Activated T-cell treated with anti-CD3 and anti-CD28 coated beads for 48 hours (primary cell): Measurements from ENCODE around the gene SMC6.

Experiments
- DNase-seq: peaks from one replicate; pipeline ENCODE4 v3.0.0-alpha.2; 2020; ENCODE audit warnings: low read depth

Gene SMC6

DNA sequence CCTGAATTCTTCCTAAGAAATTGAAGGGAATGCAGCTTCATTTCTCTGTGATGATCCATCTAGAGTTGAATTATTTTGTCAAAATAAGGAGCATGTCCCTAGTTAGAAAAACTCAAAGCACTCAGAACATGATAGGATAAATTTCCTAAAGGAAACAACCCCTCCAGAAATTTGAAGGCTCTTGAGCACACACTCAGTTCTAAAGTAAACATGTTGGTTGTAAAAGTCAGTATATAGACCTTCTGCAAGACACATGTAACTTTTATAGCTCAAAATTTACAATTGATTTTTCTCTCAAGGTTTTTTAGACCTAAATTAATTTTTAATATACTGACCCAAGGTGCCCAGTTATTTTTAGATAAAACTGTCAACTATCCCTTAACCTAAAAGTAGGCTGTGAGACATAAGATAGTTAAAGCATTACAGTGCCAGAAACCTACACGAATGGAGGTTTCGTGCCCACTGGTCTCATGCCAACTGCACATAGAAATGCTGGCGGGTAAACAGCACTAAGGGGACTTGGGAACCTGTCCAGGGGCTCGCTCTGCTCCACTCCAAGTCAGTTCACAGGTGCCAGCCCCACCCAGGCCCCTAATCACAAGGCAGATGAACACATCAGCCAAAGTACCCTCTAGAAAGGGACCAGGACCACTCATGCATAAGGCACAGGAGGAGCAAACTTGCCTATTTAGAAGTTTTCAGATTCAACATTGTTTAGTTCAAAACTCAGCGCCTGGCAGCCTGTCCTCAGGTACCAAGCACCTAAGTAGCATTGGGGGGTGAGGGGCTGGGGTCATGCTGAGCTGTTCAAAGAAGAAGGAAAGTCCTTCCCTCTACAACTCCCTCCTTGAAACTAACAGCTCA lies 106.5 kb downstream of the SMC6 start:
- no peak for DNase-seq

DNA sequence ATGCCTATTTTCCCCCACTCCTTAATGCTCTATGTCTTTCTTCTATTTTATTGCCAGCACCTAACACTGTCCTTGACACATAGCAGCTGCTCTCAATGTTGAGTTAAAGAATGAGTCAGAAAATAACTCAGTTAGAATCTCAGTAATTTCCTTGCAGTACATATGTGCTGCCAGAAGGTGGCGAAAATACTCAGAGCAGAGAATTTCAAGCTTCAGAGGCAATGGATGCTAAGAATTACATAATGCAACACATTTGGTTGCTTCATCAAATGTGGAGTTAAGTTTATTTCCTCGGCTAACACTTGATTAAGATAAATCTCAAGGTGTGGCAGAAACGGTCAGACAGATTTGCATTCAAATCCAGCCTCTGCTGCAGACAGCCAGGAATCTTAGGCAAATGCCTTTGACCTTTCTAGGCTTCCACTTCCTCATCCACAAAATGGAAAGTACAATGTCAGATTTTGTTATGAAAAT lies 107.5 kb downstream of the SMC6 start:
- DNase-seq = peak; percentile 24

DNA sequence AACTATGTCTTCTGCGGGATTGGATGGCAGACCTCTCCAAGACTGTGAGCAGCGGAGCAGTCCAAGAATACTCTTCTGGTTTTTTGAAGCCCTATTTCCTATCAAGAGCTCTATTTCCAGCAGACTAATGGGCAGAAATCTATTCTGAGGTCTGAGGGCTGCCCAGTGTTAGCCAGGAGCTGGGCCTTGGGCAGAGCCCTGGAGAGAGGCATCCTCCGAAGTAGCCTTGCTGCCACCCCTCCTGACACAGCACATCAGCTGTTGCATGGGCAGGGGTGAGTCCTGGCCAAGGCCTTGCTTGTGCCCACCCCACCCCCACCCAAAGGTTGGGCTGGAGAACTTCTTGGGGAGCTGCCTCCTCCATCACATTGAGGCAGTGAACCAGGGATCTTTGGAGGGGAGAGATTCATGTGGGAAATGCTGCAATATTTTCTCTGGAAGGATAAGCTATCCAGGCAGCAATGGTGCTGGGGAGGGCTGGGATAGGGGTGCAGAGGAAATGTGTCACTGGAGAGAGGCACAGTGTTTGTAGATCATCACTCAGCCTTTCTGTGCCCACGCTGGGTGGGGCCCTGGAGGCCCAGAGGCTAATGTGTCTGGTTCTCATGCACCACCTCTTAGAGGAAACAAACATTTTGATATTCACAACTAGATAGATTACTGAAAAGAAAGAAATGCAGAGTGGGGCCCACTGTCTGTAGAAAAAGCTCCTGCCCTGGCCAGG lies 108.5 kb downstream of the SMC6 start:
- DNase-seq = no peak

DNA sequence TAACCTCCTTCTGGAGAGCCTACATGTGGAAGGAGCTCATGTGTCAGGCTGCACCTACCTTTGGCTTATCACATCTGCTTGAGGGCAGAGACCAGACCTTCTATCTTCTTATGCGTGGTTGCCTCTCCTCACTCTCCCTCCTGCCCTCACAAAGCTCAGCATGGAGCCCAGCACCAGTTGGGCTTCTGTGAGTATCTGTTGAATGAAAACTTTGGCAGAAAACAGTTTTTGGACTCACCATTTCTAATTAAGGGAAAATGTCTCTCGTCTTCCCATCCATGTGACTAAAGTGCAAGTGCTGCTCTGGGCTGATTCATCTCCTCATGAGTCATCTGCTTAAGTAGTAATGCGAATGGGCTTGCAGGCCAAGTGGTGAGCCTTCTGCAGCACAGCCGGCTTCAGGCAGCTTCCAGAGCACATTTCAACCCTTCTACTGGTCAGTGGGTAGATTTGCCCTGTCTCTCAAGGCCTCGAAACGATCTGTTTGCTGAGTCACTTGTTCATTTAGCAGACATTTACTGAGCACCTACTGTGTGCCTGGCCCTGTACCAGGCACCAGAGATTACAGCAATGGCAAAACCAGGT lies 110.5 kb downstream of the SMC6 start:
- DNase-seq = no peak

DNA sequence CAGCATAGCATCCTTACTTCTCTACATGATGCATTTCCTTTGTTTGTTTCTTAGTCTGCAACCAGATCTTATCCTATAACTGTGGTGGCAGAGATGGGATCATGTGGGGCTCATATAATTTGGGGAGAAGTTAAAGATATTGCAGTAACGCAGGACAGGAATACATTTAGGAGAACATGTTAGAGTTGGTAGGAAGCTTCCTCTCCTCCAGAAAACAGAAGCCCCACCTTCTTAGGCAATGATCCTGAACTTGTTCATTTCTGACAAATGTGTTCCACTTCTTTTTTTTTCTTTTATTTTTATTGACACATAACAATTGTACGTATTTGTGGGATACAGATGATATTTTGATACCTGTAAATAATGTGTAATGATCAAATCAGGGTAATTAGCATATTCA lies 113.2 kb downstream of the SMC6 start:
- DNase-seq = no peak

DNA sequence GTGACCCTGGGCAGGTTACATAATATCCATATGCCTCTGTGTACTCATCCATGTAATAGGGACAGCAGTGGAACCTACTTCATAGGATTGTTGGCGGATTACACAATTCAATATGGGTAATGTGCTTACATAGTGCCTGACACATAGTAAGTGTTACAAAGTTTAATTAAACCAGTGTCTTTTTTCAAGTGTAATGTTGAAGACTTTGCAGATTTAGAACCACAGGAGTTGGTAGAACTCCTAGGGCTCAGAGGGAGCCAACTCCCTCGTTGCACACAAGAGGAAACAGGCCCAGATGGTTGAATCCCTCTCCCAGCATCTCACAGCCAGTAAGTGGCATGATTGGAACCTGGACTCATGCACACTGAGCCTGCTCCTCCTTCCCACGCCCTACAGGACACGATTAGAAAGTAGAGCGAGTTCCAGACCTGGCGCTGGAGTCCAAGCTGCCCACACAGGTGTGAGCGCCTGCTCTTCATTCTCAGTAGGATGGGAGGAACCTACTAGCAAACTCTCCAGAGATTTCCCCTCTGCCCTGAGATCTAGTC lies 115.3 kb downstream of the SMC6 start:
- no peak for DNase-seq

DNA sequence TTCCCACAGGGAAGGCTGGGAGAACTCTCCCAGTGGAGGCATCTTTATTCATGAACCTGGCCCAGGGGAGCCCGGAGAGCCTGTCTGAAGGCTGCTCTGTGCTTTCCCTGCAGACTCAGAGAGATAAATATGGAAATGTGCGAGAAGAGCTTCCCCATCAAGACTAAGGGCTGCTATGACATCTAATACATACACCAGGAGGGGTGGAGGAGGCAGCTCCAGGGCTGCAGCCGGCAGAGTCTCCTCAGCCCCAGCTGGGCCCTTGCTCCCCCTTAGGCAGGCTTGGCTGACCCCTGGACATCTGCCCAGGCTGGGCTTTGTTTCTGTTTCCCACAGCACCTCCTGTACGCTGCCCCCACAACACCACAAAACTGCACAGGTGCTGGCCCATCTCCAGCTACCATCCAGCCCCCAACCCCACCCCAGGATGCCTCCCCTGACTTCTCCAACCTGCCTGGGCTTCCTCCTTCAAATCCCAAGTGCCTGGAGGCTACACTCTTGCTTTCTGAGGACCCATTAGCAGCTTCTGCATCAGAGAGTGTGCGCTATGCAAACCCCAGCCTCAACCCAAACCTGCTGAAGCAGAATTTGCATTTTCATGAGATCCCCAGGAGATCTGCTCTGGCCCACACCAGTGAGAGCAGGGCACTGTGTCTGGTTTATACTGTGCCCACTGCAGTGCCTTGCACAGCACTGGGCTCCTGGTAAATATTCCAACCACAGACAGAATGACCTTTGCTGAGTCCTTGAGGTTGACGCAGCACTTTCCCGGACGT lies 116.3 kb downstream of the SMC6 start:
- no peak for DNase-seq

DNA sequence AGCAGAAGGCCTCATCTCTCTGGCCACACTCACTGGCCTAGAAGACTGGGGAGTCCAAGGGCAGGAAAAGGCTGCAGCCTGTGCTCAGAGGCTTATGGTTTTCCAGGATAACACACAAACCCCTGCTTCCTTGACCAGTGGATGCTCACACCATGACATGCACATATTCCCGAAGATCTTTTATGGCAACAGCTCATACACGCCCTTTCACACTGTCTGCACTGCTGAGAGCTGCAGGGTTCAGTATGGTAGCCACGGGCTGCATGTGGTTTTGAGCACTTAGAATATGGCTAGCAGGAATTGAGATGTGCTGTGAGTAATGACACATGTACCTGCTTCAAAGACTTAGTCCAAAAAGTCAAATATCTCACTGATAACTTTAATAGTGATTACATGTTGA lies 117.4 kb downstream of the SMC6 start:
- no peak for DNase-seq

DNA sequence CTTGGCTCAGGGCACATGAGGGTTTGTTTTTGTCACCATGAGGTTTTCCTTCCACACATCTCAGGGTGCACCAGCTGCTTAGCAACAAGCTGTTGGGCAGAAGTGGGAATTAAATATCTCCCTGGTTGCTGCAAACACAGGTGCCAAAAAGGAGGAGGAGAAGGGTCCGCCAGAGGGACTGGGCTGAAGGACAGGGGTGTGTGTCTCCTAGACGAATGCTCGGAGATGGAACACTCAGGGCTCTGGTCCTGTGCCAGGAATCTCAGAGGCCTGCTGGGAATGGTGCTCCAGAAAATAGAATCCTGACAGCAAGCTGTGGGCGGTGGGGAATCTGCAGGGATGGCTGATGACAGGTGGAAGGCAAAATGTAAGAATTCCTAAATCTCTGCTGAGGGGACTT lies 118.6 kb downstream of the SMC6 start:
- DNase-seq = no peak

DNA sequence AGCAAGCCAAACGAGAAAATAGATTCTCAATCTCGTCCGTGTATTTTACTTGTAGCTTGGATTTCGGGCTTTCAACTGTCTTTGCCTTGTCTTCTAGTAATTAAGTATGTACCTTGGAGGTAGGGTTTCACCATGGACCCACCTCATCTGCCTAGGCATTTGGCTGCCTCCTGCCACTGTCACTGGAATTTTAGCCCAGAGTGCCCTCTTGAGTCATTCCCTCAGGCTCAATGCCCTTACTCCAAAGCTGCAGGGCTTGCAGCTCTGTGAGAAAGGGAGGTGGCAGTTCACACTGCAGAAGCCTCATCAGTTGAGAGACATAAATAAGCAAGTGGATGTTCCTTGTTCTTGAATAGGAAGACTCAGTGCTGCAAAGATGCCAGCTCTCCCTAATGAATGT lies 123.5 kb downstream of the SMC6 start:
- DNase-seq = no peak

DNA sequence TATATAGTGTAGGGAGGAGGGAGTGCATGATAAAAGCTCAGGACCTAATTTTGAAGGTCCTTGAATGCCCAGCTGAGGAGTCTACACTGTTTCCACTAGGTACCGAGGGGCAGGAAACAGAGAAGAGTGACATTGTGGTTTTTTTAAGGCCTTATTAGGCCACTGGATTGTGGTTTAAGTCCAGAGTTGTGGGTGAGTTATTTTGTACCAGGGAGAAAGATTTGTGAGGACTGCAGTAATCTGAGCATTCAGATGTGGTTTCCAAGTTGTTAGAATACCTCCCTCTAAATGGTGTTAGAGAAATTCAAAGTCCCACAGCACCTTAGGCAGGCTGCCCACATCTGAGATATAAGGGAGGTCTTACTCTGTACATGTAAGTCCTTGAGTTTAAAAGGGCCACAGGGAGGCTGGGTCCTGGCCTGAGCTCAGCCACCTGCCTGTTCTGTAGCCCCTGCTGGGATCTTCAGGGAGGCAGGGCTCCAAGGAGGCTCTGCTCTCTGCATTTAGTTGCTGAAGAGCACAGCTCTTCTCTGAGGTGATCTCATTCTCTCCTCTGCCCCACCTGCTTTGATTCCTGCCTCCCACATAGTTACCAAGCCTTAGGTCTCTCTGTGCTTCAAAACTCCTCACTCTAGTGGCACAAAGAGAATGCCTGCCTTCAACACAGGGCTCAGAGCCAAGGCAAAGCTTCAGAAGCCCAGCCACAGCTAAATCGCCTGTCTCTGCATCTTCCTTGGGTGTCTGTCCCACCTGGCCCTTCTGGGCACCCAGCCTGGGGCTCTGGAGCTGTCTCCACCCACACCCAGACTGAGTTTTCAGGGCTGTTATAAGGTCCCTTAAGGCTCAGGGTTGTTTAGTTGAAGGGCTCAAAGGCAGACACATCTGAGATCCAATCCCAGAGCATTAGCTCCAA lies 125.0 kb downstream of the SMC6 start:
- no peak for DNase-seq

DNA sequence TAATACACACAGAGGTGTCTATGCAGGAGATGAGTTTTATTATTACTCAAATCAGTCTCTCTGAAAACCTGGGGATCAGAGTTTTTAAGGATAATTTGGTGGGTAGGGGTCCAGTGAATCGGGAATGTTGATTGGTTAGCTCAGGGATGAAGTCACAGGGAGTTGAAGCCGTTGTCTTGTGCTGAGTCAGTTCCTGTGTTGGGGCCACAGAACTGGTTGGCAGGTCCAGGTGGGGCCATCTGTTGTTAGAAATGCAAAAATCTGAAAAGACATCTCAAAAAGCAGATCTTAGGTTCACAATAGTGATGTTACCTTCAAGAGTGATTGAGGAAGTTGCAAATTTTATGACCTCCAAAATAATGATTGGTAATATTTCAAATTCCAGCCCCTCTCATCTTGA lies 126.2 kb downstream of the SMC6 start:
- DNase-seq = no peak

DNA sequence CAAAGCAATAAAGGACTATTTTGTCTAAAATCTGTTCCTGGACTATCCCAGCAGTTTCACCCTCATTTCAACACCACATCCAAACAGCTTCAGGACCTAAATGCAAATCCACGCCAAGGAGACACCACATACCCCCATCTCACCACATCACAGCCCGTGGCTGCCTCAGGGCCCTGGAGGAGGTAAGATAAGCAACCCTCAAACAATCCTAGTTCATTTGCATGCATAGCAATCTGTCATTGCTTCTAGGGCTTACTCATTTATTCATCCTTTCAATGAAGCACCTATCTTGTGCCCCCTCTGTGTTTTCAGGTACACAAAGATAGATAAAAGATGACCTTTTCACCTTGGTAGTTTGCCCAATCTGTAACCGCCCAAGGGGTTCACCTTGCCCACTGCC lies 126.6 kb downstream of the SMC6 start:
- DNase-seq = no peak

DNA sequence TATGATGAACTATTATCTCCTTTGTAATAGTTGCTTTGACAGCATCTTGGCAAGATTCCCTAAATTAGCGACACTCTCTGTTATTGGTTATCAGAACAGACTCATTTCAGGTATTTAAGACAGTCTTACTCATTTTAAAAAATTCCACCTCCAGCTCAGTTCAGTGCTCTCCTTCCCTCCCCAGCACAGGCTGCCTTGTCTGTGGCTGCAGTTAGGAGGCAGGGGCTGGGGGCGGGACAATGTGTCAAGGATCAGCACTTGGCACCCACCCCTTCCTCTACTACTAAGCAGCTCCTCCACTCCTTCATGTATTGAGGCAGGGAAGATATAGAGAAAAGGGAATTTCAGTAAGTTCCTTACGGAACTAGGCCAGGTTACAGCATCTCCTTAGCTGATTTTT lies 128.2 kb downstream of the SMC6 start:
- no peak for DNase-seq

DNA sequence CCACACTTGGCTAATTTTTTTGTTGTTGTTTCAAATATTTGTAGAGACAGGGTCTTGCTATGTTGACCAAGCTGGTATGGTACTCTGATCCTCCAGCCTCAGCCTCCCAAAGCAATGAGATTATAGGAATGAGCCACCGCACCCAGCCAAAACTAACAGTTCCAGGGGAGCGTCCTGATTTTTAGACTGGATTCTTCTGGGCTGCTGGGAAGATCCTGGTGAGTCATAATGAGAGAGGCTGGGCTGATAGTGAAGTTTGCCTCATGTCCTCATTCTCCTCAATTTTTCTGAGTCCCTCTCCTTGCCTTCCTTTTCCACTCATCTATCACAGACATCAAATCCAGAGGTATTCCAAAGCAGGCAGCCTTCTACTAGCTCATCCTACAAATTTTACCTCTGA lies 131.8 kb downstream of the SMC6 start:
- no peak for DNase-seq

DNA sequence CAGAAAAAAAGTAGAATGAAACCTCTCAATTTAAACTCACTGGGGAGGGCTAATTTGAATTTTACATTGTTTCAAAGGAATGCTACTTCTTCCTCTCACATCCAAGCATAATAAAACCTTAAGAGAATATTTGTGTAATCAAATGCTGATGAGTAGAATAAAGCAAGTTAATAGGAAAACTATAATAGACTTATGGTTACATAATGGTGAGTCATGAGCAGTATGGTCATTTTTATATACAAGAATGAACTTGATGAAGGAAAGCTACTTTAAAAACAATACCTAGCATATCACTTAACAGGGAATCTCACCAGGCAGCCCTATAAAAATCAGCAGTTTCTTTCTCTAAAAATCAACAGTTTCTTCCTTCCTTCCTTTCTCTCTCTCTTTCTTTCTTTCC lies 132.8 kb downstream of the SMC6 start:
- DNase-seq = no peak

DNA sequence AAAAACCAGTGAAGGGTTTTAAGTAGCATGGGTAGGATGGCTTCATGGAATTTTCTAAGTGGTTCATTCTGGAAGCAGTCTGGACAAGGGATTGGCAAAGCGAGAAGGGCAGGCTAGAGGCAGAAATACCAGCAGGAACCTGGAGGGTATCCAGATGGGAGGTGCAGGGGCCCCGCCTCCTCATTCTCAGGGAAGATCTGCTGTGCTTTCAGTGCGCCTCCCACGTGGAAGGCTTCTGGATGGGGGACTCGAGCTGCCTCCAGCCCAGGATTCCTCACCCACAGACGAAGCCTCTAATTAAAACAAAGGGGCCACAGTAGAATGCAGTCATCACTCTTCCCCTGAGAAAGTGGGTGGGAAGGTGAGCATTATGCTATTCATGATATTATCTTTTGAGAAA lies 133.3 kb downstream of the SMC6 start:
- no peak for DNase-seq

DNA sequence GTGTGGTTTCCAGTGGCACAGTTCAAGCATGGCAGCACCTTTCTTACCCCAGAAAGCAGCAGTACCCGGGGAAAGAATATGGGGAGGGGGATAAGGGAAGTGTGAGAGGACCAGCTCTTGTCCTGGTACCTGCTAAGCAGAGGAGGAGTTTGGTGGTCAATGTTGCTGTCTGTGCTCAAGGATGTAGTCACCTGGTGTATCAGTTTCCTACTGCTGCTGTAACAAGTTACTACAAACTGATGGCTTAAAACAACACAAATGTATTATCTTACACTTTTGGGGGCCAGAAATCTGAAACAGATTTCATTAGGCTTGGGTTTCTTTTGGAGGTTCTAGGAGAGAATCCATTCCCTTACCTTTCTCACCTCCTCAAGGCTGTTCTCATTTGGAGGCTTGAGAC lies 135.7 kb downstream of the SMC6 start:
- no peak for DNase-seq

DNA sequence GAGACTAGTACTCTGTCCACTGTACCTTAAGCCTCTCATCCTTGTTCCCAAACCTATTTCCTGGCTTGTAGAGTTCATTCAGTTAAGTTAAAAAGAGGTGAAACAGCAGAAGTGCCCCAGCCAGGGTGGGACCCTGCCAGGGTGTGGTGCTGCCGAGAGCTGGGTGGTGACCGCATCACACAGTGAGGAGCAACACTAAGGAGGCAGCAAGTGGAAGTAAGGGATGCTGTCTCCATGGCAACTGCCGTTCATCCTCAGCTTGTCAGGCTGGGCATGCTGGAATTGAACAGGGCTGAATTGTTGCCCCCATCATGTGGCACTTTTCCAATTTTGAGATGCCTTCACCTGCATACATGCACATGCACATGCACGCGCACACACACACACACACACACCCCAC lies 136.1 kb downstream of the SMC6 start:
- no peak for DNase-seq

DNA sequence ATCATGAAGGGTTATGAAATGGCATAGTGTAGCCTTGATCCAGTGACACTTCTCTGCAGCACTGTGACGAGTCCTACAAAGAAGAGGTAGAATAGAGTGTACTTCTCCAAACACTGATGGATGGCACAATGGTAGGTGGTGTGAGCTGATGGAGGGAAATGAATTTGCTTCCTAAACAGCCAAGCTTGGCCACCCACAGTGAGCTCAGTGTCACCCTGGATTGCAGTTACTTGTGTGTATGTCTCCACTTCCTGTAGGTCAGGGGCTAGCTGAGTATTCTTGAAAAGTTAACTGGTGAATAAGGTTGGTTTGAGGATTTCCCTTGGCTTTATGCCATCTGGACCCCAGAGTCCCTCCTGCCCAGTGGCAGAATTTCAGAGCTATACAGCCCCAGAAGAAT lies 137.2 kb downstream of the SMC6 start:
- no peak for DNase-seq

DNA sequence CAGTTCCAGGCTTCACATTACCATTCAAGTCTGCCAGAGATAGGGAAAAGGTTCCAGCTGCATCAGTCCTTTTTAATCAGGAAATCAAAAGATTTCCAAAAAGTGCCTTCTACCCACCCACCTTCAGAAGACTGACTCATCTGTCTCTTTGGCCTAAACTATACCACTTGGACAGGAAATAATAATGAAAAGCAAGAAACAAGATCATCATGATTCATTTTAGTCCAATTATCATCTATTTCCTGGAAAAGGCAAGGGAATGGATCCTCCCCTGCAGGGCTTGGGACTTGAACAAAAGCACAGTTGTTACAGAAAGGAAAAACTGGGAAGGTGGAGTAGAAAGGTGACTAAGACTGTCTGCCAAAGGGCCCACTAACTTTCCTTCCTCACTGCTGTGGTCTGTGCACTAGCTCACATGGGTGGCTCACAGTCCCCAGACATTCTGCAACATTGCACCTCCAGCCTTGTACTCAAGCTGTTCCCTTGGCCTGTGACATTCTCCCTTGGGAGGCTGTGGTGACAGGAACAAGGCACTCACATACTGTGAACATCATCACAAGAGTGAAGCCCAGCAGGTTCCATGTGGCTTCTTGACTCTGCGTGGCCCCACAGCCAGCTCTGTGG lies 137.8 kb downstream of the SMC6 start:
- DNase-seq = no peak
